Body of pancreas (tissue), 4 donors: ENCODE data around the gene ATF3.

ENCODE experiments used
- CTCF ChIP-seq, 7 experiments: fragments of 450-650 bp in 4 of 7; fragments of 200-600 bp in 3 of 7; sonication (generic) in 3 of 7; IDR thresholded peaks; one replicate each; pipeline ENCODE4 v1.5.1; 2016 to 2019; ENCODE audit warnings: antibody characterized with exemption in 7 of 7
- POLR2A ChIP-seq, 3 donors: fragments of 450-650 bp; IDR thresholded peaks; one replicate each; pipeline ENCODE4 v1.6.1; 2016; ENCODE audit warnings: antibody characterized with exemption in 3 of 3, mild to moderate bottlenecking in 2 of 3

GRCh38 chr1:212638492-212639151, 30.1 kb downstream of the ATF3 start:
- TF ChIP-seq CTCF (IDR thresholded peaks at IDR 0.05) (no peak), POLR2A (IDR thresholded peaks at IDR 0.05) (no peak)
